GM18861 (cell line): ENCODE measurements around the gene GPR84.
"Not testable (repeated sequence)": the region's sequence is repeated elsewhere in the genome, so short reads cannot be mapped to it uniquely, and the experiment has no call there.

Experiments used
- ATAC-seq: cut with Tn5 transposase; IDR thresholded peaks from one replicate; pipeline ENCODE4 v1.9.1; 2021; ENCODE audit not compliant: unreplicated experiment

GPR84 gene

DNA sequence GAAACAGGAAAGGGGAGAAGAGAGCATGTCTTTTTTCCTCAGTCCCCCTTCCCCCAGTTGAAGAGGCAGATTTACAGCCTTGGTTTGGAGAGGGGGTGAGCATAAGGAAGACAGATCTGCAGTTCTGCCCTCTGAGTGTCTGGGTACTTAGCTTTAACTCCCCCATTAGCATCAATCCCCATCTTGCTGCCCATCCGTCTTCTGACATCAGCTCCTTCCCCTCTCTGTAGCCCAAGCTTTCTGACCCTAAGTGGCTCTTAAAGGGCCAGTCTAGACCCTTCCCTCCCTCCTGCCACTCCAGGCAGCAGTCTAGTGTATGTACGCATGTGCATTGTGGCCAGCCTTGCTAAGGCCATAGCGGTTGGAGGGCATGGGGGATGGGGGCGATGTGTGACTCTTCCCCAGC is 7.3 kb downstream of the GPR84 start:
- no peak for ATAC-seq

DNA sequence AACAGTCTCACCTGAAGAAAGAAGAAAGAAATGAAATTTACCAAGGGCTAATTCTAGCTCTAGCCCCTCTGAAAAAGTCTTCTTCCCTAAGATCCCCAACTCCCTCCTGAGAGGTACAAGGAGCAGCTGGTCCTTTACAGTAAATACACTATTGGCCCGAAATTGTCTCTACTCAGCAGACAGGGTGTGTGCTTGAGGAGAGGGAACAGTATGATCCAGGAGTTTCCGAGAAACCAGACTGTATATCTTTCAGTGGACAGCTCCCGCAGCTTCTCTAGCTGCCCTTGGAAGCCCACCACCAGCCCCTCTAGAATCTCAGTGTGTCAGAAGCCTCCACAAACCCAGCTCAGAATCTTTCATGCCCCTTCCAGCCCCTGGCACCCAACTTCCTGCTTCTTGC is 8.1 kb downstream of the GPR84 start:
- ATAC-seq, result no peak

DNA sequence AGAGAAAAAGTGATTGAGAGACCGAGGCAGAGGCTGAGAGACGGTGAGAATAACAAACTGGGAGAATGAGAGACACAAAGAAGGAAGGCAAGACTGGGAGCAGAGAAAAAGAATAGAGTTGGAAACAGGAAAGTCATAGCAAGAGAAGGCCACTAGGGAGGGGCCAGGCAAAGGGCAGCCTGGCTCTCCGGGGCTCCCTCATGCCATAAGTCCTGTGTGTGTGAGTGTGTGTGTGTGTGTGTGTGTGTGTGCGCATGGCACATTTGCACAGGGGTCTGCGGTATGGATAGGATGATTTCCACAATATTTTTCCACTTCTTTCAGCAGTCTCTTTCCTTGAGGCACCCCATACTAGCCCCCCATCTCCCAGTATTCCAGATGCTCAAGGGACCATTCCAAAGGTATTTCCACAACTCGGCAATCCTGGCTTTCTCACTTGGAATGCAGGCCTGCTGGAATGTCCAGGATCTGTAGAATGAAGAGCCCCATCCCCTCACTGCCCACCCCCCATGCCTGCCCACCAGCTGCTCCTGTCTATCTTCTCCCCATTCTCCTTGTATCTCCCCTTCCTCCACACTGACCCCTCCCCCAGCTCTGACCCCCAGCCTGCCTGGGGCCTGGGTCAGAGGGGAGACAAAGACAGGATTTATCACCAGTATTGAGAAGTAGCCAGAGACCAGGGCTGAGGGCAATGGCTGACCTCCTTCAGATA is 9.0 kb downstream of the GPR84 start:
- ATAC-seq, result no peak

DNA sequence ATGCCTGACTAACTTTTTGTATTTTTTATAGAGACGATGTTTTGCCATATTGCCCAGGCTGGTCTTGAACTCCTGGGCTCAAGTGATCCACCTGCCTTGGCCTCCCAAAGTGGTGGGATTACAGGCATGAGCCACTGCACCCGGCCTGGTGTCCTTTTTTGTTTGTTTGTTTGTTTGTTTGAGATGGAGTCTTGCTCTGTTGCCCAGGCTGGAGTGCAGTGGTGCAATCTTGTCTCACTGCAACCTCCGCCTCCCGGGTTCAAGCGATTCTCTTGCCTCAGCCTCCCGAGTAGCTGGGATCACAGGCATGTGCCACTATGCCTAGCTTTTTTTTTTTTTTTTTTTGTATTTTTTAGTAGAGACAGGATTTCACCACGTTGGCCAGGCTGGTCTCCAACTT is 10.0 kb downstream of the GPR84 start:
- ATAC-seq, result not testable (repeated sequence)

DNA sequence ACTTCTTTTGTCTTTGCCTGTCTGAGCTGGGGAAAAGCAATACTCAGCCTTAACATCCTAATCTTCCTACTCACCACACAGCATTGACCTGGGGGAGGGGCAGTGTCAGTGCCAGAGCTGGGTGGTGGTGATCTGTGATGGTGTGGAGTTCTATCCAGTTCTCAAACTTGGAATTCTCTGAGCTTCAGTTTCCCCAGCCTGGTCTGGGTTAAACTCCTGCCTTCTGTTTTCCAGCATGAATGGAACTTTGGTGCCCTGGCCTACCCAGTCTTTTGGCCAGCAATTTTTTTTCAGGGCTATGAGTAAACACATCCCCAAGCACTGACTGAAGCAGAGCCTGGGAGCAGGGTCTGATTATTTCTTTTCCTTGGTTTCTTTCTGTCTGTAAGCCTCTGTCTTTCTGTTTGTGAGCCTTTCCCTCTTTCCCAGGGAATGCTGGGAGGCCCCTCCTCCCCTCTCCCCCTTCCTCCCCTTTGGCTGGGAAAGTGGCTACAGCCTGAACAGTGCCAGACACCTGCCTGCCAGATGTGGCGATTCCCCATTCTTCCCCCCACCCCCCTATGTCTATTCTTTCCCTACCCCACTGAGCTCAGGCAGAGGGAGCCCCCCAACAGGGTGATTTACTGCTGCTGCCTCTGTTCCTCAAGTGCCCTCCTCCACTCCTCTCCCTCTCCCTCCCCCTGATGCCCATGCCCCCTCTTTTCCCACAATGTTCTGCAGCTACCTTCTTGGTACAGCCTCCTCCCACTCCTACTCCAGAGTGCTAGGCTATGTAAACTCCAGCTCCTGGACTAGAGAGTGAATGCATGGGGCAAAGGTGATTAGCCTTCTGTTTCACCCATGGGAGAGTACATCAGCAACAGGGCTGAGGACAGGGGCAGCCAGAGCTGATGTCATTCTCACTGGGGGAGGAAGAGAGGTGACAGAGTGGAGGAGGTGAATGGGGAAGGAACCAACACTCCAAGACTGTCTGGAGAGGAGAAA is 11.1 kb downstream of the GPR84 start:
- ATAC-seq, result no peak

DNA sequence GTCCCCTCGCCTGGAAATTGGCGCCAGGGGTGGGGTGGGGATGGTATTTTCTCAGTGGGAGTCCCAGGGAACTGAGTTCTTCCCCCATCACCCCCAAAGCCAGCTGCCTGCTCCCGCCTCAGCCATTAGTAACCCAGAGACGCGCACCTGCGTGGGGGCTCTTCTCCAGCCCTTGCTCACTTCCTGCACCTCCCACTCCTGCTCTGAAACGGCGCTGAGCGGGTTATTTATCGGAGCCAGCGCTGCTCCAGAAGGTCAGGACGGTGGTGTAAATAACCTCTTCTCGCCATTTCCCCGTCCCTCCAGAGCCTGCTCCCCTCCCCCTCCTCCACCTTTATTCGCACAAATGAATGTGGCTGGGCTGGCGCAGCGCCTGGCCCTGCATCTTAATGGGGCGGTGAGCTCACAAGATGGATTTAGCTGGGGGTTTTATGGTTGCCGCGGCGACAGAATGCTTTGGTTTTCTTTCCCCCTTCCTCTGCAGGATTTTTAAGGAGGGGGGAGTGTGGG is 12.2 kb downstream of the GPR84 start:
- no peak for ATAC-seq

DNA sequence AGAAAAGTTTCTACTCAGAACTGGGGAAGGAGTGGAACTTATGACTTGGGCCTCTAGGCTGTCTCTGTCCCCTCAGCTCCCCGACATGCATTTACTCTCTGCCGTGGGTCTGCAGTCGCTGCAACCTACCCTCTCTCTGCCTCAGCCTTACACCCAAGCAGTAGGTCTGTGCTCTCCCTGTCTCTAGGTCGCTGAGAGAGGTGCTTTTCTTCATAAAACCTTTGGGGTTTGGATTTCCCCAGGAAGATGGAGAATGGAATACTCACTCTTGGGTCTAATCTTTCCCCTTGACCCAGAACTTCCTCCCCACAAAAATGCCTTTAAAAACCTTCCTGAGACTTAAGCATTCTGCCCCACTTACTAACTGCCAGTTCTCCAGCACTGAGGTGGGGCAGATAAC is 12.9 kb downstream of the GPR84 start:
- ATAC-seq, result no peak

DNA sequence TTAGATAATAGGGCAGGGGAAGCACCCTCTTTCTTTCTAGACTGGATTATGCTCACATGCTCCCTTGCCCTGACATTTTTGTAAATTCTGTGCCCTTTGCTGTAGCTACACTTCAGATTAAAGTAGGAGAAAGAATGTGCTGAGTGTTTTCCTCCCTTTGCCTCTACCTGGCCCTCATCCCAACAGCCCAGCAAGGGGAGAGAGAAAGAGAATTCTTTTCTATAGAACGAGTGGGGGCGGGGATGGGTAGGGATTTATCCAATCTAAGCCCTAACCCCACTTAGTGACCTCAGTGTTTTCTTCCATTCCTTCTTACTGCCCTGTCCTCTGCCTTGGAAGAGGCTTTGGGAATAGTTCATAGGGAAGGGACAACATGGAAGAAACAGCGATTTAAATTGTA is 13.5 kb downstream of the GPR84 start:
- no peak for ATAC-seq

DNA sequence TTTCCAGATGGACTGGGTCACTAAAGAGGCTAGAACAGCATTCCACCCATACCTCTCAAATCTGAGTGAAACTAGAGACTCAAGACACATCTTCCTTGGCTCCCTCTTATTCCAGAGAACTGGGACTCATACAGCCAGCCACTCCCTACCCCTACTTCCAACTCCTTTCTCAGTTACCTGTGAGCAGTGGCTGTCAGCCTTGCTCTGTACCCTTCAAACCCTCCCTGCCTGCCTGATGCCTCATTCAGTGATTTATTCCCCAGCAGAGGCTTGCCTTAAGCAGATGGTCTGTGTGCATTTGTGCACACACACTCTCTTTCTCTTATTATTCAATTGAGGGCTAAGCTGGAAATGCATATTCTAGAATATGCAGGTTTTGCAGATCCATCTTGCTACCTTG is 14.6 kb downstream of the GPR84 start:
- no peak for ATAC-seq

DNA sequence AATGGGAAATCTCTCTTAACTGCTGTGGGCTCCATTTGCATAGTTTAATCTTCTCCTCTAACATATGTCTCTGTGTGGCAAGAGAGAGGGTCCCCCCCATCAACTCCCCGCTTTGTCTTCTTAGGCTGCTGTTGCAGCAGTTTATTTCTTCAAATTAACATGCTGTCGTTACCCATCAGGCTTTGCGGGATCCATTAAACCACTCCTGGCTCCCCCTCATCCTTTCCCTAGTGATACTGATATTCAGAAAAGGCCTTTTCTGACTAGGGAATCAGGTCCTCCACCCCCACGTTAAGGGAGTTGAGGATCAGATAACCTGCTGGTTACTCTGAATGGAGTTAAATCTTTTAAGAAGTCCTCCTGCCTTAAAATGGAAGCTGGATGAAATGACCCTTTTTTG is 15.2 kb downstream of the GPR84 start:
- ATAC-seq, result no peak

DNA sequence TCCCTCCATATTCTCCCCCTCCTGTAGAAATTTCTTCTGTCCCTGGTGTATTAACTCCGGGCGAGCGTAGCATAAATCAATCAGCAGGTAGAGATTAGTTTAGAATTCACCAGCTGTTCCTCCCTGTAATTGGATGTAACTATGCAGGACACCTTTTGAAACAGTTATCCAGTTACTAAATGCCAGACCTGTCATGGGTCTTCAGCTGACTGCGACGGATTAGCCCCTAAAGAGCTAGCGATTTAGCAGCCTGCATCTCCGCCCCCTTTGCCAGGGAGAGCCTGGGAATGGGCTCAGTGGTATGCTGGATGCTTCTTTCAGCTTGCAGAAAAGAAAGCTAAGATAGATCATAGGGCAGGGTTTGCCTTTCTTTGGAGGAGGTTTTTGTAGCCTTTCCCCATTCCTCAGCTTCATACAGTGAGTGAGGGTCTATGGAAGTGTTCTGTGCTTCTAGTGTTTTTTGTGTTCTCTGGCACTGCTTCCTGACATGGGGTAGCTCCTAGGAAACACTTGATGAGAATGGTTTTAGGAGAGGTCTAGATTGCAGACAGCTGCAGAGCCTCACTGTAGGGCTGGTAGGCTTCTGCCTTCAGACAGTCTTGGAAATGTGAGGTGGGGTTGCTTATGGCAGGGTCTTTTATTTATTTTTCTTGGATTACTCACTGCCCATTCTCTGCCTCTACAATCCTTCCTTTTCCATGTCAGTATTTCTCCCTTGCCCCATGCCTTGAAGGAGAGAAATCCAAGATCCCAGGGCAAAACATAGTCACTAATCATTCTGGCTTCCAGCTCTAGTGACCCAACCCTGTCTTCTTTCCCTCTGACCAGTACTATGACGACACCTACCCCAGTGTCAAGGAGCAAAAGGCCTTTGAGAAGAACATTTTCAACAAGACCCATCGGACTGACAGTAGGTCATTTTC is 22.6 kb downstream of the GPR84 start:
- no peak for ATAC-seq

DNA sequence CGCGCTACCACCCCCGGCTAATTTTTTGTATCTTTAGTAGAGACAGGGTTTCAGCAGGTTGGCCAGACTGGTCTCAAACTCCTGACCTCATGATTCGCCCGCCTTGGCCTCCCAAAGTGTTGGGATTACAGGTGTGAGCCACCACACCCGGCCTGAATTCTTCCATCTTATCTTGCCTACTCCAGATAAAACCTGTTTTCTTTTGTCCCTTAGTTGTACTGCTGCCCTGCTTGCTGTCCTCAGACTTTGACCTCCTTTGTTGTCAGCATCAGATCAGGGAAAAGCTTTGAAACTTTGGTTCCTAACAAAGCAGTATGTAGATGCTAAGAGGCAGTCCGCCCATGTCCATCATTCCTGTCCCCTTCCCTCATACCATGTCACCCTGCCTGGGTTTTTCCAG is 23.4 kb downstream of the GPR84 start:
- no peak for ATAC-seq

DNA sequence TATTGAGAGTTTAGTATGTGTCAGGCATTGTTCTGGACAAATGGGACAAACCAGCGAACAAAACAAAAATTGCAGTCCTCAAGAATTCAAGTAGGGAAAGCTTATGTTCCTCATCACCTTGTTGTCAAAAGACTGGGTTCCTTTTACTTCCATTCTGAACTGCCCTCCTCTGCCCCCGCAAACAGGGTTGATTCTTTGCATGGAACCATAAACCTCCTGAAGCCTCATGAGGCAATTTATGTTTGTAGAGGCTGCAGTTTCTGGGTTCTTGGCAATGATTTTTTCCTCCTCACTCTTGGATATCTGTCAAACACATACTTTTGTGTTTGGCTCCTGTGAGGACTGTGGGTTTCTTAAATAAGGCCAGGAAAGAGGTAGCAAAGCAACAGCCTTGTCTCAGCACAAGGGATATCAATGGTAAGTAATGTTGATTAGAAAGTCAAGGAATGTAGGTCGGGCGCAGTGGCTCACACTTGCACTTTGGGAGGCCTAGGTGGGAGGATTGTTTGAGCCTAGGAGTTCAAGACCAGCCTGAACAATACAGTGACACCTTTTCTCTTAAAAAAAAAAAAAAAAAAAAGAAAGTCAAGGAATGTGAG is 25.5 kb downstream of the GPR84 start:
- no peak for ATAC-seq

DNA sequence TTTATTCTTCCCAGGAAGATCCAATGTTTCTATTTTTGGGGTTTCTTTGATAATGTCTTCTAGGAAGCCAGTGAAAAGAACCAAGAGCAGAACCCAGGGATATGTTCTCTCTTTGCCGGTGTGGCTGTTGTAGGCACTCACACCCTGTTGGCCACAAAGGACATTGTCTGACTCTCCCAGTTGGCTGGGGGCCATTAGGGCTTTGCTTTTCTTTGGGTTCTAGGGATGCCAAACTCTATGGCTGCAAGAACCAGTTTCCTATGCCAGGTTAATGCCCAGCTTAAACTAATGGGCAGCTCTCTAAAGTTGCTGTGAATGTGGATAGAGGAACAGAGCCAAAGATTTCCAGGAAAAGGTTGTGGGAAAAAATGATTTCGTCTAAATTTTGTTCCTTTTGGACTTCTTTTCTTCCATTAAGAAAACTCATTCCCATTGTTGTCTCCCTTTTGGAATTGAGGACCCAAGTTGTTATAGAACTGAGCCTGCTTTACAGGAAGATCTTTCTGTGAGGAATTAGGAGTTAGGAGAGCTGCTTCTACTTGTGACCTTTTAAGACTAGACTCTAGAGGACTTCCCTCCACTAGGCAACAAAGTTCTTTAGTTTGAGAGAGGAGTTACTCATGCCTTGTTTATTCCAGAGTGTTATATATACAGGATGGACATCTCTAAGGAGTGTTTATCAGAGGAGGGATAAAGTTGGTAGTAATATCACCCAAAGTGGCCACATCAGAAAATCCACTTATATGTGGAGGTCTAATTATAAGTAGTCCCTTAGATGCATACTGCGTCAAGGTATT is 26.2 kb downstream of the GPR84 start:
- ATAC-seq, result no peak

DNA sequence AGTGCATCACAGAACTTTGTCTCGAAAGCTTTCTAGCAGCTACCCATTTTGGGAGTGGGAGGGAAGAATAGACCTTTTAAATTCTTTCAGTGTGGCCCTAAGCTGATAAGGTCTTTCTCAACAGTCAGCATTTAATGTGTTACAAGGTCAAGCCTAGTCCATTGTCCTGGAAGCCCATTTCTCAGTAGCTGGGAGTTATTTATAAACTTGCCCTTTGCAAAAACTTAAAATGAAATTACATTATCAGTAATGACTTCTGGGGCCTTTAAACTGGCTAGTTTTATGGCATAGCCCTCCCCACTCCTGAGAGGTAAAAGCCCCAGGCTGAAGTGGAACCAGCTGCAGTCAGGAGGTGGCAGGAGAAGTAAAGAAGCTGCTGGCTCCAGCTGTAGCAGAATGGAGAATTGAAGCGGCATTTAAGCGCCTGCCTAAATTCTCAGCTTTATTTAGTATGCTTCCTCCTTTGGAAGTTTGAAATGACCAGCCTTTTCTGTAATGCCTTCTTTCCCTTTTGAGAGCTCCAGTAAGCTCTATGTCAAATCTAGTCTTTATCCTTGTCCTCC is 26.9 kb downstream of the GPR84 start:
- no peak for ATAC-seq

DNA sequence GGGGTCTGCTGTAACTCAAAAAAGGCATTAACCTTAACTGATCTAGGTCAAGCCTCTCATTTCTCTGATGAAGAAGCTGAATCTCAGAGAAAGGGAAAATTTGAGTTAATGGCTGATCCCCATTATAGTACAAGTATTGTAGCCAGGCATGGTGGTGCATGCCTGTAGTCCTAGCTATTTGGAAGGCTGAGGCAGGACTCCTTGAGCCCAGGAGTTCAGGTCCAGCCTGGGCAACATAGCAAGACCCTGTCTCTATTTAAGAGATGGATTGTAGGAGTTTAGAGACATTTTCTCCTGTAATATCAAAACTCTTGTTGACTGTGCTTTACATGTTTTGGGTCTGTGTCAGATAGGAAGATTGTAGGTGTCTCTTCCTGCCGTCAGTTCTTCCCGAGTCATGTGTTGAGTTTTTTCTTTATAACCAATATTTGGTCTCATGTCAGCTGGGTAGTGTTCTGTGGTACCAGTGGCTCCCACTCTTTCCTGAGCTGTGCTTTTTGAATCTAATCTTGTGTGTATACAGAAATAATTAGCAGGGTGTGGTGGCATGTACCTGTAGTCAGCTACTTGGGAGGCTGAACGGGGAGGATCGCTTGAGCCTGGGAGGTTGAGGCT is 30.8 kb downstream of the GPR84 start:
- no peak for ATAC-seq

DNA sequence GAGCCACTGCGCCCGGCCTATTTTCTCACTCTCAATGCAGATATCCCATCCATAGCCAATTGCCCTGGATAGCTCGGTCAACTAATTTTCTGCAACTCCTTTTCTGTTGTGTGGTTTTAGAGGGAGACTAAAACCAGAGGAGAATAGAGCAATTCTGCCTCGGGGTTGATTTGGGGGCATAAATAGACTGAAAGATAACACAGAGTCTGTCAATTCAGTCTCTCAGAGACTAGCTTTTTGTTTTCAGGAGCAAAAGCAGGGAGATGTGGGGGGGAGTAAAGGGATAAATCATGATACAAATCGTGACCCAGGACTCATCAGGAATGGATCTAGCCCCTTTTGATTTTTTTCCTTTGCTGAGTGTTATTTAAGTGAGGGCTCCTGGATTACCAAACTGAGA is 32.8 kb downstream of the GPR84 start:
- no peak for ATAC-seq

DNA sequence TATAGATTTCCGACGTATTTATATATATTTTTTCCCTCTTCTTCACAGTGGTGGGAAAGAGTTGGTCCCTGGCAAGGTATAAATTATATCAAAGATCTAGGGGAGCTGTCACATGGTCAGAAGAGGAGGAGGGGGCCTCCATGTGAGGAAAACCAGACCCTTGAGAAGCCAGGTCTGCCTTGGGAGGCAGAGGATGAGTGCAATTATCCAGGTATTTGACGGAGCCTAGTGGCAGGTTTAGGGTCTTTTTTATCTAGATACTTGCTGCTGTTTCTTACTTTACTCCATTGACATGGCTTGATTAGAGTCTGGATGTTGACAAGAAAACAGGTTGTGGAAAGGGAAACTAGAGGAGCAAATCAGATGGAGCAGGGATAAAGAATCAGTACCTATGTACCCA is 33.8 kb downstream of the GPR84 start:
- no peak for ATAC-seq

DNA sequence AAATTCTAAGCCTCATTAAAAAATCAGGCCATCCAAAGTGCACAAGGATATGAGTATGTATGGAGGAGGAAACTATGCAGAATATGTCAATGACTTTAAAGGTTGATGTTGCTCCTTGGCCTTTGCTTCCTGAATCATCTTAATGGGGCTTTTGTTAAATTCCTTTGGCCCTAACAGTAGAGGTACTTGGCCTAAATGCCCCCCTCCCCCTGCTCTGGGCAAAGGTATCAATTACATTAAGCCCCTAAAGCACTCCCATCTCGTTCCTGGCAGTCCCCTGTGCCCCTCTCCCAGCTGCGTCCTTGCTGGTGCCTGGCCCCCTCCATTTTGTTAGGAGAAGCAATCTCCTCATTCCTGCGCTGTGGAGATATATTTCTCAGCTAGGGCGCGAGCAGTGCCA is 34.5 kb downstream of the GPR84 start:
- ATAC-seq, result no peak
